Cardiac fibroblast (primary cell): ENCODE data around the gene REC8.

Experiments
- DNase-seq, 2 donors: peaks; one replicate each; pipeline versions ENCODE4 v3.0.0 to v3.0.0-alpha.2; 2010; ENCODE audit warnings: low read depth in 2 of 2
- H3K4me3 ChIP-seq, 2 donors: replicated peaks in 1 of 2; 1 replicate in 1 of 2; 2 replicates in 1 of 2; pipeline ENCODE4 v1.5.1; 2011; ENCODE audit warnings: low read depth in 2 of 2, low read length in 2 of 2, mild to moderate bottlenecking in 2 of 2, moderate library complexity in 1 of 2
- TF ChIP-seq, protein P1 (sequence below): IDR thresholded peaks from one replicate; pipeline ENCODE4 v1.5.1; 2011; ENCODE audit warnings: low read depth, mild to moderate bottlenecking, low read length, inconsistent platforms

Gene REC8

GRCh38 chr14:24133735-24134134 lies 38.1 kb upstream of the REC8 start:
- TF ChIP-seq, protein P1, sequence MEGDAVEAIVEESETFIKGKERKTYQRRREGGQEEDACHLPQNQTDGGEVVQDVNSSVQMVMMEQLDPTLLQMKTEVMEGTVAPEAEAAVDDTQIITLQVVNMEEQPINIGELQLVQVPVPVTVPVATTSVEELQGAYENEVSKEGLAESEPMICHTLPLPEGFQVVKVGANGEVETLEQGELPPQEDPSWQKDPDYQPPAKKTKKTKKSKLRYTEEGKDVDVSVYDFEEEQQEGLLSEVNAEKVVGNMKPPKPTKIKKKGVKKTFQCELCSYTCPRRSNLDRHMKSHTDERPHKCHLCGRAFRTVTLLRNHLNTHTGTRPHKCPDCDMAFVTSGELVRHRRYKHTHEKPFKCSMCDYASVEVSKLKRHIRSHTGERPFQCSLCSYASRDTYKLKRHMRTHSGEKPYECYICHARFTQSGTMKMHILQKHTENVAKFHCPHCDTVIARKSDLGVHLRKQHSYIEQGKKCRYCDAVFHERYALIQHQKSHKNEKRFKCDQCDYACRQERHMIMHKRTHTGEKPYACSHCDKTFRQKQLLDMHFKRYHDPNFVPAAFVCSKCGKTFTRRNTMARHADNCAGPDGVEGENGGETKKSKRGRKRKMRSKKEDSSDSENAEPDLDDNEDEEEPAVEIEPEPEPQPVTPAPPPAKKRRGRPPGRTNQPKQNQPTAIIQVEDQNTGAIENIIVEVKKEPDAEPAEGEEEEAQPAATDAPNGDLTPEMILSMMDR, result no peak
- H3K4me3 ChIP-seq, result no peak overlapping the region
- DNase-seq, result no peak

DNA sequence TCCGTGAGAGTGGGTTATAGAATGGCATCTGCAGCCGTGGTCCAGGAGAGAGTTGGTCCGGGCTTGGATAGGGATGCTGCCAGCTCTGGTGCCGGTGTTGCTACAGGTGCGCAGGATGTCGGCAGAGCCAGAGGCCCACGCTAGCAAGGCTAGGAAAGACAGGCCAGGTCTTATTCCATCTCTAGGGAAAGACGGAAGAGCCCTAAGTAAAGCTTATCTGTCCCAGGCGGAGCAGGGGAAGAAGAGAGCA lies 36.4 kb upstream of the REC8 start:
- DNase-seq, result no peak
- peak overlapping the region; percentile 76 to 89 for H3K4me3 ChIP-seq
- TF ChIP-seq, protein P1, result no peak

DNA sequence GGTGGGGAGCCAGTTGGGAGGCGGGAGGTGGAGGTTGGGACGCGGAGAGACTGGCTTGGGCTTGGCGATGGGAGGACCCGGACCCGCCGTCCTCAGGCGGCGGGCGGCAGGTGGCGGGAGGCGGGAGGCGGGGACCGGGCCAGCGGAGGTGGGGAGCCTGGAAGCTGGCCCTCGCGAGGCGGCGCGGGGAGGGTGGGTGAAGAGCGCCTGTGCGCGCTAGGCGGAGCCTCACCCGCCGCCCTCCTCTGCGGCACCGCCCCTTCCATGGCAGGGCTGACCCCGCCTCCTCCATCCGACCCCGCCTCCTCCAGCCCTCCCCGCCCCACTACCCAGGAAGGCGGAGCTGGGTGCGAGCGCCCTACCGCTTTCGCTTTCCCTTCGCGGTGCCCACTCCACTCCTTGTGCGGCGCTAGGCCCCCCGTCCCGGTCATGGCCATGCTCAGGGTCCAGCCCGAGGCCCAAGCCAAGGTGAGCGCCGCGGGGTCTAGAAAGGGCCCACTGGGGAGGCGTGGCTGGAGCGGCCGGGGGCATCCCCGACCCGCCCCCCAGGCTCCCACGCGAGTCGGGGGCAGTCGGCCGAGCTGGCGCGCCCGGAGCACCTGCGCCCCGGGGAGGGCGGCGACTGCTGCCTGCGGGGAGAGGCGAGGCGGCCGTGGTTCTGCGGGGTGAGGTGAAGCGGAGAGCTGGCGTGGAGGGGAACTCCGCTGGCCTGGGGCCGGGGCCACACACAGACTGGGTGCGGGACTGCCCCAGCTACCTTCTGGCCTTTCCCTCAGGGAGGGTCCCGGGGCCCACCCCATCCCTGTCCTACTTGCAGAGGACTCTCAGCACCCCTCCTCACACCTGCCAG lies 35.8 kb upstream of the REC8 start, which contains the start of gene PSME1:
Gene PSME1 (plus strand): TSS at position 361 of the 850 bp plus-strand sequence. CDS start 69 bp downstream, at position 430.
- peak within 1 kb of the TSS; percentile 76 to 89 for H3K4me3 ChIP-seq
- TF ChIP-seq, protein P1, result no peak
- peak; percentile 84 to 89 for DNase-seq

DNA sequence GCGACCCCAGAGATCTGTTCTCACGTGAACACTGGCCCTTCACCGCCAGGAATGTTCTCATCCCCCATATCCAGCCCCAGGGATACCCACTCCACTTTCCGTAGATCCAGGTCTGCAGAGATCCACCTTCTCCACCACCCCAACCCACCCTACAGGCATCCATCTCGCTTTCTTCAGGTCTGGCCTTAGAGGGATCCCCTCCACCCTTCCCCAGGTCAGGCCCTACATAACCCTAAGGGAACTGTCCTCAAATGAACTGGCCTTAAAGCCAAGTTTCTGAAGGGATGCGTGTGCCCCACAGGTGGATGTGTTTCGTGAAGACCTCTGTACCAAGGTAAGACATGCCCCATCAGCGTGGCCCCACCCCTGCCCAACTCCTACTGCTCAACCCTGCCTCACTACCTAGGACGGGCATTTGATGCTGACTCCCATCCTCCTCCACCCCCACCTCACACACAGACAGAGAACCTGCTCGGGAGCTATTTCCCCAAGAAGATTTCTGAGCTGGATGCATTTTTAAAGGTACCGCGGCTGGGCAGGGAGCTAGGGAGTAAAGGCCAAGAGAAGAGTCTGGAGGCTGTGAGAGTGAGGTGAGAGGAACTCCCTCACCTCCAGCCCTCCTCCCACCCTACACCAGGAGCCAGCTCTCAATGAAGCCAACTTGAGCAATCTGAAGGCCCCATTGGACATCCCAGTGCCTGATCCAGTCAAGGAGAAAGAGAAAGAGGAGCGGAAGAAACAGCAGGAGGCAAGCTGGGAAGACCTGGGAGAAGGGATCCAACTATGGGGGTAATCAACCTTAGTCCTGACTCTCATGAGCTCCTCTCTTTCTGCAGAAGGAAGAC lies 35.0 kb upstream of the REC8 start:
- peak overlapping the region; percentile 76 to 89 for H3K4me3 ChIP-seq
- DNase-seq, result no peak
- TF ChIP-seq, protein P1, result no peak

DNA sequence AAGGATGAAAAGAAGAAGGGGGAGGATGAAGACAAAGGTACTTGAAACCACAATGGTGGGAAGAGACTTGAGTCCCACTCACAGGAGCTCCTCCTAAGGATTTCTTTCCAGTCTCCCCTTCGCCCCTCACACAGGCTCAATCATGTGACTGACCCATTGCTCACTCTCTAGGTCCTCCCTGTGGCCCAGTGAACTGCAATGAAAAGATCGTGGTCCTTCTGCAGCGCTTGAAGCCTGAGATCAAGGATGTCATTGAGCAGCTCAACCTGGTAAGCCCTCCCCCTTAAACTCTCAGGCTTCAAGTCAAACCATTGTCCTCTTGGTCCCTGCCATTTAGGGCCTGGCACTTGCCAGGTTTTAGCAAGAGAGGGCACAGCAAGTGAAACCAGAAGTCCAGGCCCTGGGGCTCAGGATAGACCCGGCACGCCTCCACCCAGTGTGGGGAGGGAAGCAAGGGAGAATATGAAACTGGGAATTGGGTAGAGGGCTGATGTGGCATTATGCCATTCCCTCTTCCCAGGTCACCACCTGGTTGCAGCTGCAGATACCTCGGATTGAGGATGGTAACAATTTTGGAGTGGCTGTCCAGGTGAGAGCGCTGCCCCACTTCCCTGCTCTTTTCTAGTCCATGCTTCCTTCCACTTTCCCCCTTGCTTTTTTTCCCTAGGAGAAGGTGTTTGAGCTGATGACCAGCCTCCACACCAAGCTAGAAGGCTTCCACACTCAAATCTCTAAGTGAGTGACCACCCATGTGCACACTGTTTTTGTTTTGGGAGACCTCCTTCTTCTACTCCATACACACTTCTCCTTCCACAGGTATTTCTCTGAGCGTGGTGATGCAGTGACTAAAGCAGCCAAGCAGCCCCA lies 34.1 kb upstream of the REC8 start:
- TF ChIP-seq, protein P1, result no peak
- H3K4me3 ChIP-seq, result no peak overlapping the region
- no peak for DNase-seq
